Mucosa of rectum (tissue), 2 donors: ENCODE measurements around the gene GJA3.
A peak's percentile ranks its signal among the peaks of the same experiment; 100 is the strongest.

Experiments used
- H3K27ac ChIP-seq, 2 donors: one replicate each; pipeline ENCODE4 v1.7.0; 2013; ENCODE audit warnings: inconsistent platforms in 2 of 2, low read depth in 2 of 2, low read length in 2 of 2
- H3K27me3 ChIP-seq, 2 donors: one replicate each; pipeline ENCODE4 v1.7.0; 2013; ENCODE audit warnings: low read length in 2 of 2; ENCODE audit not compliant: control insufficient read depth in 2 of 2, insufficient read depth in 2 of 2
- H3K36me3 ChIP-seq, 2 donors: one replicate each; pipeline ENCODE4 v1.7.0; 2013; ENCODE audit warnings: low read length in 2 of 2; ENCODE audit not compliant: control insufficient read depth in 2 of 2, insufficient read depth in 2 of 2
- H3K4me1 ChIP-seq, 2 donors: one replicate each; pipeline ENCODE4 v1.7.0; 2013; ENCODE audit warnings: low read length in 2 of 2, mild to moderate bottlenecking in 1 of 2; ENCODE audit not compliant: control insufficient read depth in 2 of 2, insufficient read depth in 2 of 2
- H3K4me3 ChIP-seq, 2 donors: one replicate each; pipeline ENCODE4 v1.7.0; 2013; ENCODE audit warnings: low read length in 2 of 2
- H3K9ac ChIP-seq, 2 donors: one replicate each; pipeline ENCODE4 v1.7.0; 2013; ENCODE audit warnings: low read length in 2 of 2, low read depth in 1 of 2, mild to moderate bottlenecking in 1 of 2
- H3K9me3 ChIP-seq, 2 donors: one replicate each; pipeline ENCODE4 v1.7.0; 2013; ENCODE audit warnings: low read length in 2 of 2; ENCODE audit not compliant: control insufficient read depth in 2 of 2
- donor health status: healthy.
- donor health status: Normal muscosa, but diverticular disease.

The GJA3 gene

DNA sequence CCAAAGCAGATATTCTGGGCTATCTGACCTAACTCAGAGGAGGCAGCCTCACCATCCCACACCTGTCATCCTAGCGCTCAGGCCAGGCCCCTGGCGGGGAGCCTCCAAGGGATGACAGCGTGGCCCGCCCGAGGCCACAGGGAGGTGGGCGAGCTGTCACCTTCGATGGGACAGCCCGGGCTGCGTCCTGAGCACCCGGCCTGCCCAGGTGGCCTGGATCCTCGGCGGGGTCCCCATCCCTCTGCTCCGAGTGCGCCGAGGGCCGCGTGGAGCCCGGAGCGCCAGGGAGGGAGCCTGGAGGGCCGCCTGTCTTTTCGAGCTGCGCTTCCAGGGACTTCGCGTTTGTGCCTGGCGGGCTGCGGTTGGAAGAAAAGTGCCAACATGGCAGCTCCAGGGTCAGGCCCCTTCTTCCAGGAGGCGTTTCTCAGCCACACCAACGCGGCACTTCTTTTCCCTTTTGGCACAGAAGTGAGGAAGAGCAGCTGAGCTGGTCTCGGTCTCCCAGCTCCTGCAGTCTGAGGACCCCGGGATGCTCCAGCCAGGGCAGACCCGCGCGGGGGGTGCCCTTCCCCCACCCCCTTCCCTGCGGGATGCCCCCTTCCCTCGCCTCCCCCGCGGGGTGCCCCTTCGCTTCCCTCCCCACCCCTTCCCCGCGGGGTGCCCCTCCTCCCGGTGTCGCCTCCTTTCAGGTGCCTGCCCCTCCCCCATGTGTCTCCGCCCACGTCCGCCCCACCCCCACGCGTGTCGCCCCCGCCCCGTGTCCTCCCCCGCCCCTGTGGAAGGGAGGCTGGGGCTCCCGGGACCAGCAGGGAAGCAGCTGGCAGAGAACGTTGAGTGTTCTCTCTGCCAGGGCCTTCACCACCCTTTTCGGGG lies 42.3 kb downstream of the GJA3 start:
- peak overlapping the region; percentile 87 to 89 for H3K27ac ChIP-seq
- peak overlapping the region; percentile 72 to 81 for H3K9ac ChIP-seq
- peaks cover 16 to 19% of the 10 kb centered on the region in 2 donors for H3K4me1 ChIP-seq
- H3K36me3 ChIP-seq = no peaks in the 10 kb centered on the region
- H3K27me3 ChIP-seq = no peaks in the 10 kb centered on the region
- peak overlapping the region; percentile 76 to 82 for H3K4me3 ChIP-seq
- no peaks in the 10 kb centered on the region for H3K9me3 ChIP-seq

- no peak overlapping the region for H3K27ac ChIP-seq
- H3K4me3 ChIP-seq = no peak overlapping the region
- no peak overlapping the region for H3K9ac ChIP-seq
- peaks cover 10 to 15% of the 10 kb centered on the region in 2 donors for H3K4me1 ChIP-seq
- no peaks in the 10 kb centered on the region for H3K36me3 ChIP-seq
- no peaks in the 10 kb centered on the region for H3K27me3 ChIP-seq
- no peaks in the 10 kb centered on the region for H3K9me3 ChIP-seq
These were observed 44.6 kb downstream of the GJA3 start for GRCh38 chr13:20116213-20116612.

- Histone ChIP-seq H3K27me3 (no peaks in the 10 kb centered on the region), H3K27ac (no peak overlapping the region), H3K4me1 (peaks cover 0 to 7% of the 10 kb centered on the region in 2 donors), H3K36me3 (no peaks in the 10 kb centered on the region), H3K9ac (no peak overlapping the region), H3K4me3 (no peak overlapping the region), H3K9me3 (no peaks in the 10 kb centered on the region)
These were observed 46.7 kb downstream of the GJA3 start for GRCh38 chr13:20114066-20114610.

- no peak overlapping the region for H3K4me3 ChIP-seq
These were observed 51.8 kb downstream of the GJA3 start for GRCh38 chr13:20109037-20109436.

GRCh38 chr13:20106742-20107141 lies 54.1 kb downstream of the GJA3 start:
- Histone ChIP-seq H3K4me1 (no peaks in the 10 kb centered on the region), H3K9me3 (no peaks in the 10 kb centered on the region), H3K36me3 (no peaks in the 10 kb centered on the region), H3K27me3 (peaks cover 0 to 7% of the 10 kb centered on the region in 2 donors), H3K9ac (no peak overlapping the region), H3K27ac (no peak overlapping the region), H3K4me3 (no peak overlapping the region)

More at GRCh38 chr13:20109037-20109436, 51.8 kb downstream of the GJA3 start:
- Histone ChIP-seq H3K27me3 (peaks cover 0 to 3% of the 10 kb centered on the region in 2 donors), H3K36me3 (no peaks in the 10 kb centered on the region), H3K27ac (no peak overlapping the region), H3K9ac (no peak overlapping the region), H3K4me1 (no peaks in the 10 kb centered on the region), H3K9me3 (no peaks in the 10 kb centered on the region)

- Histone ChIP-seq H3K9ac (no peak overlapping the region), H3K4me3 (no peak overlapping the region), H3K36me3 (no peaks in the 10 kb centered on the region), H3K9me3 (no peaks in the 10 kb centered on the region), H3K27me3 (peaks cover 0 to 7% of the 10 kb centered on the region in 2 donors), H3K4me1 (no peaks in the 10 kb centered on the region), H3K27ac (no peak overlapping the region)
These were observed 55.6 kb downstream of the GJA3 start for GRCh38 chr13:20105161-20105689.

GRCh38 chr13:20102525-20103180 lies 58.2 kb downstream of the GJA3 start:
- Histone ChIP-seq H3K4me1 (no peaks in the 10 kb centered on the region), H3K9ac (no peak overlapping the region), H3K27ac (no peak overlapping the region)

GRCh38 chr13:20101467-20102316 lies 59.2 kb downstream of the GJA3 start:
- no peaks in the 10 kb centered on the region for H3K9me3 ChIP-seq
- no peak overlapping the region for H3K9ac ChIP-seq
- H3K27ac ChIP-seq = no peak overlapping the region
- H3K4me3 ChIP-seq = no peak overlapping the region
- no peaks in the 10 kb centered on the region for H3K4me1 ChIP-seq
- peaks cover 3 to 7% of the 10 kb centered on the region in 2 donors for H3K27me3 ChIP-seq
- no peaks in the 10 kb centered on the region for H3K36me3 ChIP-seq

More at GRCh38 chr13:20102525-20103180, 58.2 kb downstream of the GJA3 start:
- Histone ChIP-seq H3K9me3 (no peaks in the 10 kb centered on the region), H3K4me3 (no peak overlapping the region), H3K36me3 (no peaks in the 10 kb centered on the region), H3K27me3 (peaks cover 3 to 7% of the 10 kb centered on the region in 2 donors)

- H3K9ac ChIP-seq = no peak overlapping the region
- peaks cover 3 to 4% of the 10 kb centered on the region in 2 donors for H3K27me3 ChIP-seq
- no peak overlapping the region for H3K27ac ChIP-seq
- no peak overlapping the region for H3K4me3 ChIP-seq
- no peaks in the 10 kb centered on the region for H3K9me3 ChIP-seq
- no peaks in the 10 kb centered on the region for H3K36me3 ChIP-seq
- H3K4me1 ChIP-seq = no peaks in the 10 kb centered on the region
These were observed 61.5 kb downstream of the GJA3 start for GRCh38 chr13:20099319-20099718.
